Measurements from ENCODE around the gene RASD2. TPM values are rescaled to one million over a fixed set of nuclear protein-coding genes. Genes with fewer than 3 reads are reported as not detected.

Gene RASD2
- total RNA-seq, 1 experiment from 2014 or later, result 2.4 TPM

DNA sequence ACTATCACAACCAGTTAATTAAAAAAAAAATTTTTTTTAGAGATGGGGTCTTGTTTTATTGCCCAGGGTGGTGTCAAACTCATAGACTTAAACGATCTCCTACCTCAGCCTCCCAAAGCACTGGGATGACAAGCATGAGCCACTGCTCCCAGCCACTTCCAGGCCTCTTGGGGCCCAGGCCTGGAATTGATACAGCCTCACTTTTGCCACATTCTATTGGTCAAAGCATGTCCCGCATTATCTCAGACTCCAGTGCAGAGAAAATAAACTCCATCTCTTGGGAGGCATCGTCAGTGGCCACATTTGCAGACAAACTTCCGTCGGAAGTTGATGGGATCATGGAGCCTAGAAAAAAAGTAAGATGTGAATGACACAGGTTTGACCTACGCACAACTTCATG, 9.4 kb upstream of the RASD2 start (continued):
- TF ChIP-seq, protein P1, sequence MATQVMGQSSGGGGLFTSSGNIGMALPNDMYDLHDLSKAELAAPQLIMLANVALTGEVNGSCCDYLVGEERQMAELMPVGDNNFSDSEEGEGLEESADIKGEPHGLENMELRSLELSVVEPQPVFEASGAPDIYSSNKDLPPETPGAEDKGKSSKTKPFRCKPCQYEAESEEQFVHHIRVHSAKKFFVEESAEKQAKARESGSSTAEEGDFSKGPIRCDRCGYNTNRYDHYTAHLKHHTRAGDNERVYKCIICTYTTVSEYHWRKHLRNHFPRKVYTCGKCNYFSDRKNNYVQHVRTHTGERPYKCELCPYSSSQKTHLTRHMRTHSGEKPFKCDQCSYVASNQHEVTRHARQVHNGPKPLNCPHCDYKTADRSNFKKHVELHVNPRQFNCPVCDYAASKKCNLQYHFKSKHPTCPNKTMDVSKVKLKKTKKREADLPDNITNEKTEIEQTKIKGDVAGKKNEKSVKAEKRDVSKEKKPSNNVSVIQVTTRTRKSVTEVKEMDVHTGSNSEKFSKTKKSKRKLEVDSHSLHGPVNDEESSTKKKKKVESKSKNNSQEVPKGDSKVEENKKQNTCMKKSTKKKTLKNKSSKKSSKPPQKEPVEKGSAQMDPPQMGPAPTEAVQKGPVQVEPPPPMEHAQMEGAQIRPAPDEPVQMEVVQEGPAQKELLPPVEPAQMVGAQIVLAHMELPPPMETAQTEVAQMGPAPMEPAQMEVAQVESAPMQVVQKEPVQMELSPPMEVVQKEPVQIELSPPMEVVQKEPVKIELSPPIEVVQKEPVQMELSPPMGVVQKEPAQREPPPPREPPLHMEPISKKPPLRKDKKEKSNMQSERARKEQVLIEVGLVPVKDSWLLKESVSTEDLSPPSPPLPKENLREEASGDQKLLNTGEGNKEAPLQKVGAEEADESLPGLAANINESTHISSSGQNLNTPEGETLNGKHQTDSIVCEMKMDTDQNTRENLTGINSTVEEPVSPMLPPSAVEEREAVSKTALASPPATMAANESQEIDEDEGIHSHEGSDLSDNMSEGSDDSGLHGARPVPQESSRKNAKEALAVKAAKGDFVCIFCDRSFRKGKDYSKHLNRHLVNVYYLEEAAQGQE (IDR thresholded peaks at IDR 0.05; ENCODE audit: low read depth), result no peak
- TF ChIP-seq SP1 (IDR thresholded peaks at IDR 0.05; ENCODE audit: low read depth) (no peak), TCF7L2 (IDR thresholded peaks at IDR 0.05; ENCODE audit: borderline replicate concordance, extremely low read depth, insufficient read depth, insufficient read length) (no peak)

DNA sequence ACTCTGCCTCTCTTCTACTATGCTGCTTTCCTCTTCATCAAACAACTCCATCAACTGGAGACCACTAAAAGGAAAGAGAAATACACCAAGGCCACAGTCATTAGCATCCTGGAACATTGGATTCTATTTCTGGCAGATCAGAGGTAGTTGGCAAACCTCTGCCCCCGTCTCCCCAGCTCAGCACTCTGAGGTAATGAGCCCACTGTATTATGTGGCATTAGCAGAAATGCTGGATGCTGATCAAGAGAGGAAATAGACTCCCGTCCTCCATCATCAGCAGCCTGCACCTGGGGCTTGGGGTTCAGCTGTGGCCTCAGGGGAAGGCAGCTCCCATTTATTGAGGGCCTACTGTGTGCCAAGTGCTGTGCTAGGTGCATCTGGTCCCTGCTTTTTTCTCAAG, 9.0 kb upstream of the RASD2 start:
- RAD21 ChIA-PET (ENCODE audit: low non-redundant PET in 1 of 2, low total read pairs in 2 of 2, uncharacterized antibody in 2 of 2, unreplicated experiment in 2 of 2), result no interaction called here

More for the DNA sequence above, 9.0 kb upstream of the RASD2 start:
- H3K4me1 ChIP-seq (ENCODE audit: control insufficient read depth in 1 of 2, insufficient read depth in 2 of 2, low read length in 2 of 2), result peaks cover 7 to 11% of the 10 kb centered on the region in 2 experiments; a peak in 3 of 4 replicates
- no peak overlapping the region for H3K27ac ChIP-seq (ENCODE audit: low read depth, low read length)
- no peak overlapping the region for H3K4me3 ChIP-seq (replicated peaks in 1 of 2; ENCODE audit: low read depth in 1 of 2, low read length in 2 of 2)
- no peaks in the 10 kb centered on the region for H3K27me3 ChIP-seq (ENCODE audit: insufficient read depth, low read length)
- DNase-seq (ENCODE audit: low read depth, low spot score) (no peak), ATAC-seq (no peak)
- H2AFZ ChIP-seq (ENCODE audit: low read depth, low read length, poor library complexity, severe bottlenecking), result no peak overlapping the region
- BruUV-seq (replicated peaks), result no TSS peak
- H3K79me2 ChIP-seq (ENCODE audit: insufficient read depth, low read length), result no peaks in the 10 kb centered on the region
- POLR2A ChIA-PET, result no interaction called here
- no peaks in the 10 kb centered on the region for H3K9me2 ChIP-seq (ENCODE audit: insufficient read depth)
- CTCF ChIA-PET, result no interaction called here
- intact Hi-C loops (cut with micrococcal nuclease), result no loop called here
- no peaks in the 10 kb centered on the region for H3K36me3 ChIP-seq (ENCODE audit: control insufficient read depth in 1 of 2, insufficient read depth in 2 of 2, low read length in 2 of 2)
- TF ChIP-seq CEBPB (IDR thresholded peaks at IDR 0.05; ENCODE audit: low read depth) (no peak), SIN3A (IDR thresholded peaks at IDR 0.05; ENCODE audit: low read depth) (no peak), ZFX (IDR thresholded peaks at IDR 0.05) (no peak), FOSL1 (IDR thresholded peaks at IDR 0.05; ENCODE audit: low read depth) (no peak), EZH2phosphoT487 (IDR thresholded peaks at IDR 0.05; ENCODE audit: borderline replicate concordance) (no peak), YY1 (IDR thresholded peaks at IDR 0.05; ENCODE audit: extremely low read depth, insufficient replicate concordance, low read depth, low read length) (no peak), ELF1 (IDR thresholded peaks at IDR 0.05; ENCODE audit: borderline replicate concordance, low read depth) (no peak)
- TF ChIP-seq, protein P1 (IDR thresholded peaks at IDR 0.05; ENCODE audit: low read depth), result no peak
- TF ChIP-seq, protein P2, sequence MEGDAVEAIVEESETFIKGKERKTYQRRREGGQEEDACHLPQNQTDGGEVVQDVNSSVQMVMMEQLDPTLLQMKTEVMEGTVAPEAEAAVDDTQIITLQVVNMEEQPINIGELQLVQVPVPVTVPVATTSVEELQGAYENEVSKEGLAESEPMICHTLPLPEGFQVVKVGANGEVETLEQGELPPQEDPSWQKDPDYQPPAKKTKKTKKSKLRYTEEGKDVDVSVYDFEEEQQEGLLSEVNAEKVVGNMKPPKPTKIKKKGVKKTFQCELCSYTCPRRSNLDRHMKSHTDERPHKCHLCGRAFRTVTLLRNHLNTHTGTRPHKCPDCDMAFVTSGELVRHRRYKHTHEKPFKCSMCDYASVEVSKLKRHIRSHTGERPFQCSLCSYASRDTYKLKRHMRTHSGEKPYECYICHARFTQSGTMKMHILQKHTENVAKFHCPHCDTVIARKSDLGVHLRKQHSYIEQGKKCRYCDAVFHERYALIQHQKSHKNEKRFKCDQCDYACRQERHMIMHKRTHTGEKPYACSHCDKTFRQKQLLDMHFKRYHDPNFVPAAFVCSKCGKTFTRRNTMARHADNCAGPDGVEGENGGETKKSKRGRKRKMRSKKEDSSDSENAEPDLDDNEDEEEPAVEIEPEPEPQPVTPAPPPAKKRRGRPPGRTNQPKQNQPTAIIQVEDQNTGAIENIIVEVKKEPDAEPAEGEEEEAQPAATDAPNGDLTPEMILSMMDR (IDR thresholded peaks at IDR 0.05 in 2 of 3, conservative IDR thresholded peaks at IDR 0.05 in 1 of 3; ENCODE audit: borderline replicate concordance in 1 of 3, insufficient read depth in 1 of 3, low read depth in 2 of 3, low read length in 2 of 3), result no peak
- H3K4me2 ChIP-seq (ENCODE audit: low read length), result no peak overlapping the region
- H4K20me1 ChIP-seq (ENCODE audit: insufficient read depth), result no peaks in the 10 kb centered on the region
- H3K9ac ChIP-seq (ENCODE audit: low read length), result no peak overlapping the region
- no peaks in the 10 kb centered on the region for H3K9me3 ChIP-seq (ENCODE audit: control insufficient read depth in 1 of 2, insufficient read depth in 1 of 2, low read depth in 1 of 2, low read length in 2 of 2)

All from HCT116 (cell line).